Umbilical cord (tissue), 2 donors: ENCODE data around the gene SIX1. TPM values are rescaled to one million over a fixed set of nuclear protein-coding genes. Genes with fewer than 3 reads are reported as not detected.

ENCODE experiments used
- DNase-seq: peaks from one replicate; pipeline ENCODE4 v3.0.0-alpha.2; 2015; ENCODE audit warnings: low spot score
- total RNA-seq: library from RNA; depleted of rRNA; stranded (reverse); fragments of >200 nt; gene quantifications from one replicate; pipeline ENCODE4 v1.2.3, GENCODE V29; 2014; ENCODE audit warnings: low replicate concordance; ENCODE audit not compliant: insufficient read depth

SIX1 gene
- total RNA-seq, 1 donor from 2014 or later, result 1.2 TPM

GRCh38 chr14:60655119-60655897, 6.0 kb upstream of the SIX1 start:
- no peak for DNase-seq

- no peak for DNase-seq
Observed at GRCh38 chr14:60654334-60654821, 5.1 kb upstream of the SIX1 start.

GRCh38 chr14:60653701-60654161, 4.5 kb upstream of the SIX1 start:
- DNase-seq, result no peak

GRCh38 chr14:60652674-60653651, 3.7 kb upstream of the SIX1 start:
- DNase-seq, result no peak

GRCh38 chr14:60651796-60652673, 2.8 kb upstream of the SIX1 start:
- no peak for DNase-seq

- no peak for DNase-seq
Observed at GRCh38 chr14:60651086-60651795, 2.0 kb upstream of the SIX1 start.

GRCh38 chr14:60650373-60650961, 1.2 kb upstream of the SIX1 start:
- no peak for DNase-seq

GRCh38 chr14:60649875-60650372, 647 bp upstream of the SIX1 start:
- no peak for DNase-seq

- no peak for DNase-seq
Observed at GRCh38 chr14:60648249-60648933, 886 bp downstream of the SIX1 start.

GRCh38 chr14:60647837-60648248, 1.4 kb downstream of the SIX1 start:
- no peak for DNase-seq

GRCh38 chr14:60647081-60647836, 2.0 kb downstream of the SIX1 start:
- no peak for DNase-seq

- no peak for DNase-seq
Observed at GRCh38 chr14:60646226-60646818, 3.0 kb downstream of the SIX1 start.

- DNase-seq, result no peak
Observed at GRCh38 chr14:60645126-60645741, 4.0 kb downstream of the SIX1 start.

- DNase-seq, result no peak
Observed at GRCh38 chr14:60644666-60645065, 4.6 kb downstream of the SIX1 start.

- no peak for DNase-seq
Observed at GRCh38 chr14:60643463-60644314, 5.6 kb downstream of the SIX1 start.

- no peak for DNase-seq
Observed at GRCh38 chr14:60643141-60643462, 6.2 kb downstream of the SIX1 start.
